A549 (cell line): Measurements from ENCODE around the gene PLEKHH1. TPM values are rescaled to one million over a fixed set of nuclear protein-coding genes. Genes with fewer than 3 reads are reported as not detected.

Source experiments
- ATAC-seq, 2 experiments: fragments of 200-7000 bp in 1 of 2; fragments of >200 bp in 1 of 2; cut with Nextera tagmentation in 1 of 2; cut with Tn5 transposase in 1 of 2; 3 replicates each; pipeline versions ENCODE4 v1.8.0 to v1.9.1; 2018 to 2020; ENCODE audit warnings: mild to moderate bottlenecking in 1 of 2, moderate library complexity in 1 of 2
- CTCF ChIA-PET: fragments of 300-600 bp; sonication (Branson Sonifier 250); formaldehyde crosslinking; extraction: SDS; loops from one replicate; lab custom pipeline; 2021; ENCODE audit warnings: antibody characterized with exemption, inconsistent platforms; lab: Yijun Ruan, JAX
- POLR2A ChIA-PET: fragments of 350-600 bp; formaldehyde crosslinking; extraction: SDS; loops from one replicate; lab custom pipeline; 2021; ENCODE audit warnings: antibody characterized with exemption, inconsistent platforms; lab: Yijun Ruan, JAX
- DNase-seq, 2 experiments: peaks; one replicate each; pipeline versions ENCODE4 v3.0.0 to v3.0.0-alpha.2; 2011 to 2016; ENCODE audit warnings: low read depth in 1 of 2, low spot score in 1 of 2
- FAIRE-seq: peaks from 2 replicates; lab custom pipeline; 2011; peaks lifted over from hg19 to GRCh38; lab: Jason Lieb, UNC
- H3K27ac ChIP-seq, 2 experiments: fragments of >200 bp; sonication (Bioruptor Twin); formaldehyde crosslinking; 3 replicates each; pipeline ENCODE4 v1.5.1; 2016 to 2017
- H3K4me1 ChIP-seq: fragments of >200 bp; sonication (Bioruptor Twin); formaldehyde crosslinking; 3 replicates; pipeline ENCODE4 v1.6.1; 2016
- H3K4me2 ChIP-seq: fragments of >200 bp; sonication (Bioruptor Twin); formaldehyde crosslinking; 3 replicates; pipeline ENCODE4 v1.6.1; 2016
- H3K4me3 ChIP-seq: fragments of >200 bp; sonication (Bioruptor Twin); formaldehyde crosslinking; 3 replicates; pipeline ENCODE4 v1.5.1; 2016
- H3K9me3 ChIP-seq: fragments of >200 bp; sonication (Bioruptor Twin); formaldehyde crosslinking; 3 replicates; pipeline ENCODE4 v1.6.1; 2016
- CBX2 ChIP-seq: fragments of 200-600 bp; sonication (generic); IDR thresholded peaks from 2 replicates; pipeline ENCODE4 v1.6.1; 2016; ENCODE audit warnings: low read depth, mild to moderate bottlenecking, borderline replicate concordance
- CEBPB ChIP-seq, 2 experiments: fragments of >200 bp in 1 of 2; sonication (Bioruptor Twin) in 1 of 2; formaldehyde crosslinking in 1 of 2; IDR thresholded peaks; 2 replicates each; pipeline ENCODE4 v1.6.1; 2012 to 2016
- CHD4 ChIP-seq: fragments of 200-600 bp; sonication (generic); IDR thresholded peaks from 2 replicates; pipeline ENCODE4 v1.6.1; 2016; ENCODE audit warnings: antibody characterized with exemption, mild to moderate bottlenecking, borderline replicate concordance
- EHF ChIP-seq: fragments of 250-450 bp; sonication (Bioruptor Pico); IDR thresholded peaks from 2 replicates; pipeline ENCODE4 v1.5.0; 2020; ENCODE audit warnings: mild to moderate bottlenecking
- EHMT2 ChIP-seq: fragments of 200-600 bp; sonication (generic); IDR thresholded peaks from 2 replicates; pipeline ENCODE4 v1.6.1; 2016; ENCODE audit warnings: antibody characterized with exemption, low read depth, mild to moderate bottlenecking, moderate library complexity
- EP300 ChIP-seq, 2 experiments: fragments of >200 bp; sonication (Bioruptor Twin); formaldehyde crosslinking; IDR thresholded peaks; 2 replicates in 1 of 2; 3 replicates in 1 of 2; pipeline ENCODE4 v1.6.1; 2016 to 2017
- ESRRA ChIP-seq: fragments of 150-350 bp; IDR thresholded peaks from 2 replicates; pipeline ENCODE4 v1.6.1; 2014; ENCODE audit warnings: mild to moderate bottlenecking, low read length, borderline replicate concordance
- FOSB ChIP-seq: fragments of 250-450 bp; sonication (Bioruptor Pico); IDR thresholded peaks from 2 replicates; pipeline ENCODE4 v1.5.0; 2020; ENCODE audit warnings: mild to moderate bottlenecking, moderate library complexity
- FOSL2 ChIP-seq, 2 experiments: fragments of 450-650 bp in 1 of 2; fragments of >200 bp in 1 of 2; sonication (Bioruptor Twin) in 1 of 2; formaldehyde crosslinking; IDR thresholded peaks; 2 replicates each; pipeline versions ENCODE4 v1.5.0 to v1.6.1; 2016 to 2020; ENCODE audit warnings: mild to moderate bottlenecking in 1 of 2, moderate library complexity in 1 of 2
- FOXS1 ChIP-seq: fragments of 250-450 bp; sonication (Bioruptor Pico); IDR thresholded peaks from 2 replicates; pipeline ENCODE4 v1.5.0; 2020; ENCODE audit warnings: mild to moderate bottlenecking, moderate library complexity
- HES2 ChIP-seq: fragments of >200 bp; sonication (Bioruptor Twin); formaldehyde crosslinking; IDR thresholded peaks from 2 replicates; pipeline ENCODE4 v1.6.1; 2016
- HEYL ChIP-seq: fragments of 250-450 bp; sonication (Bioruptor Pico); IDR thresholded peaks from 2 replicates; pipeline ENCODE4 v1.8.0; 2021; ENCODE audit warnings: mild to moderate bottlenecking, moderate library complexity
- HMGXB4 ChIP-seq: fragments of 250-450 bp; sonication (Bioruptor Pico); IDR thresholded peaks from 2 replicates; pipeline ENCODE4 v1.5.0; 2021; ENCODE audit warnings: mild to moderate bottlenecking, moderate library complexity, borderline replicate concordance
- HOXA7 ChIP-seq: fragments of 250-450 bp; sonication (Bioruptor Pico); IDR thresholded peaks from 2 replicates; pipeline ENCODE4 v1.5.0; 2020; ENCODE audit warnings: mild to moderate bottlenecking, moderate library complexity
- HOXB5 ChIP-seq: fragments of 250-450 bp; sonication (Bioruptor Pico); IDR thresholded peaks from 2 replicates; pipeline ENCODE4 v1.5.0; 2020; ENCODE audit warnings: mild to moderate bottlenecking, moderate library complexity
- MAZ ChIP-seq: fragments of 150-350 bp; IDR thresholded peaks from 2 replicates; pipeline ENCODE4 v1.6.1; 2014; ENCODE audit warnings: antibody characterized with exemption, low read depth, low read length, borderline replicate concordance
- NR3C1 ChIP-seq: fragments of >200 bp; sonication (Bioruptor Twin); formaldehyde crosslinking; IDR thresholded peaks from 3 replicates; pipeline ENCODE4 v1.6.1; 2017
- PHF8 ChIP-seq: fragments of 200-600 bp; sonication (generic); IDR thresholded peaks from 2 replicates; pipeline ENCODE4 v1.6.1; 2016; ENCODE audit warnings: low read depth, mild to moderate bottlenecking, antibody characterized with exemption, moderate library complexity, borderline replicate concordance
- POLR2AphosphoS2 ChIP-seq: conservative IDR thresholded peaks from 2 replicates; pipeline ENCODE4 v1.6.1; 2012; ENCODE audit warnings: low read length, improper control_type of control experiment, inconsistent platforms
- REST ChIP-seq: fragments of 200-600 bp; sonication (generic); IDR thresholded peaks from 2 replicates; pipeline ENCODE4 v1.6.1; 2016; ENCODE audit warnings: antibody characterized with exemption, mild to moderate bottlenecking, moderate library complexity
- RNF2 ChIP-seq: fragments of 200-600 bp; sonication (generic); IDR thresholded peaks from 2 replicates; pipeline ENCODE4 v1.6.1; 2016; ENCODE audit warnings: low read depth, mild to moderate bottlenecking, antibody characterized with exemption, moderate library complexity, borderline replicate concordance
- SREBF2 ChIP-seq: fragments of 450-650 bp; IDR thresholded peaks from 2 replicates; pipeline ENCODE4 v1.6.1; 2014; ENCODE audit warnings: mild to moderate bottlenecking, moderate library complexity
- TFCP2L1 ChIP-seq: fragments of 250-450 bp; sonication (Bioruptor Pico); IDR thresholded peaks from 2 replicates; pipeline ENCODE4 v1.5.0; 2021; ENCODE audit warnings: mild to moderate bottlenecking
- ZC3H11A ChIP-seq: fragments of 450-650 bp; IDR thresholded peaks from 2 replicates; pipeline ENCODE4 v1.6.1; 2014; ENCODE audit warnings: antibody characterized with exemption, mild to moderate bottlenecking
- ZNF302 ChIP-seq: fragments of 250-450 bp; sonication (Bioruptor Pico); IDR thresholded peaks from 2 replicates; pipeline ENCODE4 v1.9.0; 2021; ENCODE audit warnings: inconsistent platforms, mild to moderate bottlenecking, moderate library complexity
- ZSCAN20 ChIP-seq: fragments of 250-450 bp; sonication (Bioruptor Pico); IDR thresholded peaks from 2 replicates; pipeline ENCODE4 v1.8.0; 2022; ENCODE audit warnings: mild to moderate bottlenecking, moderate library complexity
- WGBS: methylation state at CpG from one replicate; pipeline ENCODE4 v1.1.6; 2017; ENCODE audit errors: missing lambda C conversion rate; 5-methylcytosine and 5-hydroxymethylcytosine counted together
- polyA plus RNA-seq, 4 experiments: library from polyadenylated mRNA; depleted of rRNA in 3 of 4; stranded (reverse); fragments of >200 nt; fragmentation: RNase III in 1 of 4; extraction: RNeasy Plus Mini Kit Qiagen cat#74134 plus additional on column Dnase treatment in 1 of 4; gene quantifications; 2 replicates in 3 of 4; 3 replicates in 1 of 4; pipeline ENCODE4 v1.2.3, GENCODE V29; 2011 to 2017

PLEKHH1 gene
- polyA plus RNA-seq, 2 of the 4 experiments (the other 2 are of a cell fraction): 3.5 to 5.1 TPM

GRCh38 chr14:67528276-67528675 is 4.8 kb upstream of the PLEKHH1 start:
- H3K9me3 ChIP-seq: no peaks in the 10 kb centered on the region
- no peak for DNase-seq
- 79% methylated on average over 1 of the region's 1 CpG for WGBS
- H3K27ac ChIP-seq: no peak overlapping the region
- H3K4me3 ChIP-seq: no peak overlapping the region
- H3K4me2 ChIP-seq: no peak overlapping the region
- ATAC-seq: no peak
- ChIA-PET POLR2A (no interaction called here), CTCF (interaction anchor here (1.1 to 5.5 kb wide), 8 partner anchors 10 to 176 kb away, joined by 3 to 100 read pairs (median 35); no protein-coding TSS in a partner anchor)
- TF ChIP-seq TFCP2L1: no peak
- TF ChIP-seq EP300 (IDR thresholded peaks at IDR 0.05): no peak
- TF ChIP-seq NR3C1: no peak
- no peak for TF ChIP-seq RNF2
- TF ChIP-seq POLR2AphosphoS2: no peak
- no peak for TF ChIP-seq HOXA7 (CRISPR knock-in tag)
- TF ChIP-seq CBX2: no peak
- no peak for TF ChIP-seq PHF8
- TF ChIP-seq FOSL2 (IDR thresholded peaks at IDR 0.05): no peak
- no peak for TF ChIP-seq FOSL2 (CRISPR knock-in tag; IDR thresholded peaks at IDR 0.05)
- TF ChIP-seq EHF (CRISPR knock-in tag): no peak
- TF ChIP-seq CHD4: no peak
- no peak for TF ChIP-seq FOXS1 (CRISPR knock-in tag)
- no peak for TF ChIP-seq HOXB5 (CRISPR knock-in tag)
- FAIRE-seq: no peak
- no peaks in the 10 kb centered on the region for H3K4me1 ChIP-seq

- CTCF ChIA-PET: interaction anchor here (1.0 to 11.2 kb wide), 7 partner anchors 11 to 174 kb away, joined by 3 to 68 read pairs (median 6); no protein-coding TSS in a partner anchor
- FAIRE-seq (no peak), DNase-seq (no peak), ATAC-seq (no peak)
- Histone ChIP-seq H3K4me2 (no peak overlapping the region), H3K9me3 (no peaks in the 10 kb centered on the region), H3K27ac (no peak overlapping the region), H3K4me3 (no peak overlapping the region), H3K4me1 (0 out of 3 replicates have a peak, but pooled peaks cover 3% of the 10 kb centered on the region)
- WGBS: 51% methylated on average over 5 of the region's 5 CpGs
- TF ChIP-seq SREBF2 (no peak), ZSCAN20 (CRISPR knock-in tag) (no peak), REST (no peak), TFCP2L1 (no peak), HMGXB4 (CRISPR knock-in tag) (no peak), HEYL (no peak), POLR2AphosphoS2 (no peak), ZC3H11A (no peak), FOXS1 (CRISPR knock-in tag) (no peak), CEBPB (IDR thresholded peaks at IDR 0.05) (no peak), ZNF302 (CRISPR knock-in tag) (no peak), EP300 (IDR thresholded peaks at IDR 0.05) (no peak), FOSL2 (IDR thresholded peaks at IDR 0.05) (no peak), FOSL2 (CRISPR knock-in tag; IDR thresholded peaks at IDR 0.05) (no peak), MAZ (no peak), EHMT2 (no peak), ESRRA (no peak), HES2 (no peak), FOSB (CRISPR knock-in tag) (no peak)
- POLR2A ChIA-PET: no interaction called here
These were observed 2.8 kb upstream of the PLEKHH1 start for GRCh38 chr14:67529947-67530935.
